ENCODE data around the gene ZNF280D.

- no peak for TF ChIP-seq CTCF (conservative IDR thresholded peaks at IDR 0.05 in 1 of 2, IDR thresholded peaks at IDR 0.05 in 1 of 2; ENCODE audit: extremely low read depth in 1 of 2, insufficient read depth in 1 of 2, low read depth in 1 of 2, low read length in 2 of 2)
- TF ChIP-seq EZH2 (IDR thresholded peaks at IDR 0.05; ENCODE audit: borderline replicate concordance, low read length): no peak
These were observed 79.5 kb downstream of the ZNF280D start for GRCh38 chr15:56653787-56654186.

Data from mammary epithelial cell (primary cell).